ENCODE results near the gene MLLT10.

MLLT10 gene

DNA sequence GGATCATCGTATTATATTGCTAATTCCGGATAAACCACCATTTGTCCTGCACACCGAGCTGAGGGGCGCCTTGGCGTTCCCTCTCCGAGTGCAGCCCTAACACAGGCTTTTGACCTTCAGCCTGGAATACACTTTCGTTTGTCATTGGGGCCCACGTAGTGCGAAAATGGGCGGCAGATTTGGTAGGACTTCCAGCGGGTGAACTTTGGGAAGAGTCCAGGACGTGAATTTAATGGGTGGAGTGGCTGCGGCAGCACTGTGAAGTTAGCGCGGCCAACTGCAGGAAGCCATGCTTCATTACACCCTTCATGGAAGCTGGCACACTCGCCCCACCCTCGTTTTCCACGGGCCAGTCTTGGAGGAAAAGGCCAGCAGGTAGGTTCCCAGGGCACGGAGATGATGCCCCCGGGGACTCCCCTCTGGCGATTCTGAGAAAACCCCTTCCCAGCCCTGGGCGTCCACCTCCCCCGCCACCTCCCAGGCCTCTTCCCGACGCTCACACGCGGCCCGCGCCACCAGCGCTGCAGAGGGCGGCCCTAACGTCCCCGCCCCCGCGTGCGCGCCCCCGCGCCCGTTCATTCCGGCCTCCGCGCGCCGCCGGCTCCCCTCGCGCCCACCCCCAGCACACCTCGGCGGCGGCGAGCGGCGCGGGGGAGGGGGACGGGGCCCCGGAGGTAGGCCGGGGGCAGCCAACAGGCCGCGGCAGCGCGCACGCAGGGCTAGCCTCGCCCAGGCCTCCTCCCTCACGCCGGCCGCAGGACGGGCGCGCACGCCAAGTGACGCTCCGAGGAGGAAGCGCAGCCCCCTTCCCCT is at the start of gene MLLT10:
Gene MLLT10, plus strand, starts transcription at position 766 of the 813 bp plus-strand sequence. CDS start 413 bp downstream, outside the sequence.
- peak; percentile 84 for DNase-seq

DNA sequence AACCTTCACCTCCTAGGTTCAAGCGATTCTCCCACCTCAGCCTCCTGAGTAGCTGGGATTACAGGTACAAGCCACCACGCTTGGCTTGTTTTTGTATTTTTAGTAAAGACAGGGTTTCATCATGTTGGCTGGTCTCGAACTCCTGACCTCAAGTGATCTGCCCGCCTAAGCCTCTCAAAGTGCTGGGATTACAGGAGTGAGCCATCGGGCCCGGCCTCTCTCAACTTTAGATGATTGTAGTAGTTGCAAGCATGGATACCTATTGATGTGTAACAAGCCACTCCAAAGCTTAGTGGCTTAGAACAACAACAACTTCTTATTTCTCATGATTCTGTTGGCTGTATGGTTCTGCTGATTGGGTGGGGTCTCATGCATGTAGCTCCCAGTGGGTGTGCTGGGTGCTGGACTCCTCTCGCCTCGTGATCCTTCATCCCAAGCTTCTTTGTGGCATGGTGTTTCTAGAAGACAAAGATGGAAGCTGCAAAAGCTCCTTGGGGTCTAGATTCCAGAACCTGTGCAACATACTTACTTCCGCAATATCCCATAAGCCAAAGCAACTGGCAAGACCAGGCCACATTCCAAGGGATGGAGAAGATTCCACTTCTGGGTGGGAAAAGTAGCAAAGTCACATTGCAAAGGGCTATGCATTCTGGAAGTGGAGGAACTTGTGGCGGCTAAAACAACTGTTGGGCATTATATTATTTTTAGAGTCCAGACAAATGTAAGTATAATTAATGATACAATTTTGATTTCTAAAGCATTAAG is 46.4 kb upstream of the MLLT10 start:
- no peak for DNase-seq

DNA sequence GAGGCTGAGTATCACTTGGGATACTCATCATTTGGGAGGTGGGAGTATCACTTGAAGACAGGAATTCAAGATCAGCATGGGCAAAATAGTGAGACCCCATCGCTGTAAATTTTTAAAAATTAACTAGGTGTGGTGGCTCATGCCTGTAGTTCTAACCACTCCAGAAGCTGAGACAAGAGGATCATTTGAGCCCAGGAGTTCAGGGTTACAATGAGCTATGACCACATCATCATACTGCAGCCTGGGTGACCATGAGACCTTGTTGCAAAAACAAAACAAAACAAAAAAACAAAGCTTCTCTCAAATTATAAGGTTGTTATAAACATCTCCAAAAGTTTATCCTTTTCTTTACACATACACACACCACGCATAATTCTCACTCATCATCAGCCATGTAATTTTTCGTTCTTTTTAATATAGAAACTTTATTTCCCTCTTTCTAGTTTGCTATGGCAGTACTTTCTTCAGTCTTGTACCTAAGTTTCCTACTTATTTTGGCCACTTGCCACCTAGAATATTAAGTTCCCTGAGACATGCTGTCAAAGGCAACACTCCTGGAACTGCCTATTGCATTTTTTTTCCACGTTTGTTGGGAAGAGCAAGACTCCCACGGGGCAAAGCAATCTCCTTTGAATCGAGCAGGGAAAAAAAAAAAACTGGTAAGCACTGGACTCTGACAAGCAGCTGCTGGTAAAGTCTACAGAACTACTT is 45.6 kb upstream of the MLLT10 start:
- no peak for DNase-seq

DNA sequence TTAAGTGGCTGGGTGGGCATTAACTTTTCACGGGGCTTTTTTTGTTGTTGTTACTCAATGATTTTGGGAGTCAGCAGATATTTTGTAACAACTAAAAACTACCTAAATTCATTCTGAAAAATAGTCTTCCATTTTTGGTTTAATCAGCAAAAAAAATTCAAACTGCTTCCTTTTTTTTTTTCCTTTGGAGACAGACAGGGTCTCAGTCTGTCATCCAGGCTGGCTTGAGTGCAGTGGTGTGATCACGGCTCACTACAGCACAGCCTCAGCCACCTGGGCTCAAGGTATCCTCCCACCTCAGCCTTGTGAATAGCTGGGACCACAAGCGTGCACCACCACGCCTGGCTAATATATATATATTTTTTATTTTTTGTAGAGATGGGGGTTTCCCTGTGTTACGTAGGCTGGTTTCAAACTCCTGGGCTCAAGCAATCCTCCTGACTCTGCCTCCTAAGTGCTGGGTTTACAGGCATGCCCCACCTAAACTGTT is 45.0 kb upstream of the MLLT10 start:
- no peak for DNase-seq

DNA sequence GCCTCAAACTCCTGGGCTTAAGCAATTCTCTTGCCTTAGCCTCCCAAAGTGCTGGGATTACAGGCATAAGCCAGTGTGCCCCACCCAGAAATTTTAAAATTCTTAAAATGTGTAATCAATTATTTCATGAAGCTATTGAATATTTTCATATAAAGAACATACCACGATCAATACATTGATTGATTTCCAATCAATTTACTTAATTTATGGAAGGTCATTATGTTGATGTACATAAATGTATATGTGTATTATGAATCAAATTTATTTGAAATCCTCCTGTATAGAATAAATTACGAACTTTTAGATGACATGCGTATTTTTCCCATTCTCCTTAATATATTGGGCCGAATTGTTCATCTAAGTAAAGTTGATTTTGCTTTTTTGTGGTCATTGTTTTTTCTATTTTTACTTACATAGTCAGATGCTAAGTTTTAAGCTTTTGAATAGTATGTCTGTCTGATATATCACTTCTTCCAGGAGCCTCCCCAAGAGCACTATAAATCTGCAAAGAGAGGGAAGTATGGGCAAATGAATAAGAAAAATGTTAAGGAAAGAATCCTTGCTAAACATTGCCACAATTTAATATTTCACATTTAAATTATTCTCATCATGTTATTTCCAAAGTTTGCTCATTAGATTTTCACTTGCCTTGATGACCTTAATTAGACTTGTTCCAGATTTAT is 43.9 kb upstream of the MLLT10 start:
- no peak for DNase-seq

DNA sequence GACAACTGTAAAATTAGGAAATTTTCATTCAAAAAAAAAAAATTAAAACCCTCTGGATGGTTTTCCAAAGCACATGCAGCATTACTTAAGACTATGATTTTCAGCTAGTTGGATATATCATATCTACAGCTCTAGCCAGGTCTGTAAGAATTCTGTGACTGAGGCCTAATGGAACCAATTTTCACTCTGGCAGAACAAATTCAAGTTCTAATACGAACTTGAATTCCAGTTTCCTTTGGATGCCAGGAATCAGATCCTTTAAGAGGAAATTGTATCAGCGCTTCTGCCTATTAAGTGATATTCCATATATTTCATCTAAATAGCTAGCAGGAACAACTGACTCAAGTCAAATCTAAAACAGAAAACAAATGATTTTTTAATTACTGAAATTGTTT is 43.3 kb upstream of the MLLT10 start:
- DNase-seq = no peak

DNA sequence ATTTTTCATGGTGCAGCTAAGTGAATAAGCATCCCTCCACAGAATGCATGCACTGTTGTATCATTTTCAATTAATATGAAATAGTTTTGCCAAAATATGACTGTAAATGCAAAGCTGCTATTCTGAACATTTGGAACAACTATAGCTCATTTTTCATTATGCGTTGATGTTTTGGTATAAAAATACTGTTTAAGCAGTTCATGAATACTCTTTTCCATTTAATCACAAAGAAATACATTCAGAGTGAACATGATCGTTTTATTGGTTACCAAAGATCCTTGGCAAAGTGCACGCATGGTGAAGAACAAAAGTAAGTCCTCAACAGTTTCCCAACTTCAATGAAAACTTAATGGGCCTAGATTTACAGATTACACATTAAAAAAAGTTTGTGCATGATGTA is 41.6 kb upstream of the MLLT10 start:
- DNase-seq = no peak

DNA sequence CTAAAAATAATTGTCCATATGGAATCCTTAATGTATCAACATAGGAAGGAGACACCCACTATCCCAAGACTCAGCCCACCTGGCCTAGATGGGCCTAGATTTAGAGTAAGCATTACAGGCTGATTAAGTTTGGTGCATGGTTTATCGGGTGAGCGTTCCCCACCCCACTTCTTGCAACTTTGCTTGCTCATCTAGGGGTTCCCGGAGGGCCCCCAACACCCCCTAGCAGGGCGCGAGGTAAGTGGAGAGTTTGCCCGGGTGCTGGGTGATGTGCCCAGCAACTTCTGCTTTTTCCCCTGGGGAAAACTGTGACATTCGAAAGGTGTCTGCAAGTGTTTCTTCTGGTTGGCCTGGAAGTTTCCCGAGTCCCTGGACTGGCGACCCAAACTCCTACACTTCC is 40.2 kb upstream of the MLLT10 start:
- DNase-seq = no peak

DNA sequence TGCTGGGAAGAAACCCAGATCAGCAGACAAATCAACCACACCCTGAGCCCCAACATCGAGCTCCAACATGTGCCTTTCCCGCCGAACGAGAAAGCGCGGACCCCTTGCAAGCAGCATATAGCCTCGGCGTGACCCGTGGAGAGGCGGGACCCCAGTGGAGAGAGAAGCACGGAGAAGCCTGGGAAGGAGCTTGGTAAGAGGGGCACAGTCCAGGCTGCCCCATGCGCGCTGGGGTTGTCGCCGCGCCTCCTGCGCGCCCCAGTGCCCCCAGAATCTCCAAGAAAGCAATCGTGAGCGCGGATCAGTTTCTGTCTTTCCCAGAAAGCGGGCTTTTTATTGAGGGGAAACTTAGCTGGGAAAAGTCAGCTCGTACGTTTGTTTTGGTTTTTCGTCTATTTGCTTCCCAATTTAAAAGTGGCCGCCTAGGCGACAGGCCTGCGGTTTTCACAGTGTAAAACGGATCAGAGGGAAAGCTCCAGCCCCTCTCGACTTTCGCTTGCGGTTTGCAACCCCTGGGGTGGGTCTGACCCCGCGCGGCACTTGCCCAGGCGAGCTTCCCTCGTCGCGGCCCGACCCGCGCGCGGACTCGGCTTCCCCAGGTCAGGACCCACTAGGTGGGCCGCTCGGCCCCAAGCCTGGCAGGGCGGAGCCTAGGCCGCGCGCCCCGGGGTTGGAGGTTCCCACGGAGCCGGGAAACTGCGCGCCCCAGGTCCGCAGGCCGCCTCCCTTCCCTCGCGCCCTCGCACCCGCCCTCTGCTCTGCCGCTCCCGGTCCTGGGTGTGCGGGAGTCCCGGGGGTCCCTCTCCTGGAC is 39.6 kb upstream of the MLLT10 start:
- DNase-seq = no peak

DNA sequence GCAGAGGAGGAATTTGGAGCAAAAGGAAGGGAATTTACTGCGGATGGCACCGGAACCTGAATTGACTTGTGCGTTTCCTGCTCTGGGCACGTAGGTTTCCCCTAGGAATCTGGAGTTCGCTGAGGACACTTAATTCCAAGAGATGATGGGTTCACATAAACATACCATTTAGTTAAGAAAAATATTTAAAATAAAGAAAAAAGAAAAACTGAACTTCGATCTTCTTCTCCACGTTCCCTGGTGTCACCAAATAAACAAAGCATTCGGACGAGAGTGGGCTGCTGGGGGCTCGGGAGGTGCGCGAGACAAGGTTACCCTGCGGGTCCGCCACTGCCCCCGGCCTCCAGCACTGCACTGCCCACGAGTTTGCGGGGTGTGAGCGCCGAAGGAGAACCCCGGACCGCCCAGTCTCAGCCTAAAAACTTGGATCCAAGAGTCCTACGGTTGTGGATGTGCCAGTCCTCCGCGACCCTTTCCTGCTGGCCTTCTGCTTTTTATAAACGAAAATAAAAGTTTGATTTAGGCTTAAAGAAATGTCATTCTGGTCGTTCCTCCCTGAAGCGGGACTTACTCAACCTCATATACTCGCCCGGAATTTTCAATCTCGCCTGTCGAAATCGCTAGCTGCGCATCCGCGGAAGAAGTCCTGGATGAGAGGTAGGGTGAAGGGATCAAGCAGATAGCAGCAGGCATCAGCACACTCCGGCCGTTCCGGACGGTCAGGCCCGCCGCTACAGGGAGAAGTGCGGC is 38.9 kb upstream of the MLLT10 start:
- no peak for DNase-seq

DNA sequence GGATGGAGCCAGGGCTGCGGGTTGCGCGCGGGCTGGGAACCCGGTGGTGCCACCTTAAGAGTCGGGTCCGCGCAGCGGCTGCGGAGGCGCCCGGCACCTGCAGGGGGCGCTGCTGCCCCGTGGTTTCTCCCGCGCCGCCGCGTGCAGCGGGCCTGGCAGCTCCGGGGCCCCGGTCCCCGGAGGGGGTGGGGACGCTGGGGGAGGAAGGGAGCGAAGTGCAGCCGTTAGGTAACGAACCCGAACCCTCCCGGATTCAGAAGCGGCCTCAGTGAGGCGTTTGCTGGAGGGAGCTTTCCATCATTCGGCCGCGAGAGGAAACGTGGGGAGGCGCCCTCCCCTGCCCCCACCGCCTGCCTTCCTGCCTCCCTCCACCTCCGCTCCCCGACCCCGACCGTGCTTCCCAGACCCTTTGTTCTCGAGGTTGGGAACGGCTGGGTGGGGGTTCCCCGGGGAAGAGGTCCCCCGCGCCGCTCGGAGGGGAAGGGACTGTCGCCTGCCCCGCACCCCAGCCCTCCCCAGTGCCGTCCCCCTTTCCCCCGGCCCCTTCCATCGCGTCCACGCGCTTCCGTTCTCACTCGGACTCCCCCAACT is 38.2 kb upstream of the MLLT10 start:
- DNase-seq = peak; percentile 36

DNA sequence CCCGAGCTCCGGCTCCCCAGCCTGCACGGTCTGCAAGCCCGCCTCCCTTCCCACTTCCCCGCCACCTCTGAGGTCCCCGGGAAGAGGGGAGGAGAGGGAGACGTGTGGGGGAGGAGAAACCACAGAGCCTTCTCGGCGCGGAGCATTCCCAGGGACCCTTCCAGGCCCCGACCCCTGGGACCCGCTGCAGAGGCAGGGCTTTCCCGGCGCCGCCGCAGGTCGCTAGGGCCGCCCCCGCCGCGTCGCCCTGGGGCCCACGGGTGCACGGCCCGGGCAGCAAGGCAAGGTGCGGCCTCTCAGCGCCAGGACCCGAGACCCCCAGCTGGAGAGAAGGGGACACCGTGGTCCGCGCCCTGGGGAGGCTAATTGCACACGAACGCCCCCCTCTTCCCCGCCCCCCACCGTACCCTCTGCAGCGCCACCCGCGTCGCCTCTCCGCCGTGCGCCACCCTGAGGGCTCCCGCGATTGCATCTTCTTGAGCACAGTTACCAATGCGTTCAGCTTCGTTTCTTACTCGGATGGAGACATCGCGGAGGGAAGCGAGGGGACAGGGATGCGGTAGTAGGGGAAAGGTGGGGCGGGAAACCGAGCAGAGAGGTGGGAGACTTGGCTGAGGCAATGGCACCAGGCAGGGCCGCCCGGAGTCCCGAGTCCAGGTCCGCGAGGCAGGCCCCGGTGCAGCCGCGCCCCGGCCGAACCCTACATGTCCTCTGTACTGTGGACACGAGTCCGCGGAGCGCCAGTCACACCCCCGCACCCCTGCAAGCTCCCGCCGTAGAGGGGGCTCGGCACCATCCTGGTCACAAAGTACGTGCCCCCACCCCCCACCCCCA is 37.5 kb upstream of the MLLT10 start:
- no peak for DNase-seq

DNA sequence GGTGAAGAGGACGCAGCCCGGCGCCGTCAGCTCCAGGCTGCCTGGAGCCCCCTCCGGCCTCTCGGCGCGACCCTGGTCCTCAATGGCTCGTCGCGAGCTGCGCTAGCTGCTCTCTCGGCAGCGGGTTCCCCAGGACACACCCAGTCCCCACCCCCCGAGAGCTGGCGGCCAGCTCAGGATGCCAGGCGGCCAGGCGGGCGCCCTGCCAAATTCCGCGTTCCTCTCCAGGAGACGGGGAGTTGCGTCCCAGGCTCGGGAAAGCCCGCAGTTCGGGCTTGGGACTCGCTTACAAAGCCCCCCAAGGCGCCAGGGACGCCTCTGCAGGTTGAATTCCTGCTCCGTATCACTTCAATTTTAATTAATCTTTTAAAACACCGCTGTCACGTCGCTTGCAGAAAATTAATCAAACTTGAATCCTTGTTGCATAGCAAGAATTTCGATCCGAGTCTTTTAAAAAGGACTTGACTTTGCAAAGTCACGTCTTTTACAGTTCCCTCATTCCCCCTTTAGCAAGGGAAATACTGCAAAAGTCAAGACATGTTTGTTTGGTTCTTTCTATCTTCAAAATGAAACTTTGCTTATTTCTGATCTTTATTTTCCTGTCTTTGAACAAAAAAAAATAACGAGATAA is 36.7 kb upstream of the MLLT10 start:
- peak; percentile 52 for DNase-seq

DNA sequence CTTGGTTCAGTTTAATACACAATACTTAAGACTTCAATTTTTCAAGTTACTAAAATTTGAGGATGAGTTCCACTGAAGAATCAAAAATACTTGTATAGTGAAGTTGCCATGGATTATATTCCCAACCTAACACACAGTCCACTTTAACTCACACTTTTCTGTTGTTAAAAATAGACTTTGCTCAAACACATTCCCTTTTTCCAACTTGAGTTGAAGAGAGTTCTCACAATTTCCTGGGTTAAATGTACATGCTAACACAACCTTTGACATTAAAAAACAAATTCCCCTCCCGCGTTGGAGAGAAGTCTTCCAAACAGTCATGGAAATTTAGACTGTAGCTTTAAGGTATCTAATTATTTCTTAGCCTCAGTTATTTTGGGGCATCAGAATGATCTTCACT is 35.7 kb upstream of the MLLT10 start:
- no peak for DNase-seq

DNA sequence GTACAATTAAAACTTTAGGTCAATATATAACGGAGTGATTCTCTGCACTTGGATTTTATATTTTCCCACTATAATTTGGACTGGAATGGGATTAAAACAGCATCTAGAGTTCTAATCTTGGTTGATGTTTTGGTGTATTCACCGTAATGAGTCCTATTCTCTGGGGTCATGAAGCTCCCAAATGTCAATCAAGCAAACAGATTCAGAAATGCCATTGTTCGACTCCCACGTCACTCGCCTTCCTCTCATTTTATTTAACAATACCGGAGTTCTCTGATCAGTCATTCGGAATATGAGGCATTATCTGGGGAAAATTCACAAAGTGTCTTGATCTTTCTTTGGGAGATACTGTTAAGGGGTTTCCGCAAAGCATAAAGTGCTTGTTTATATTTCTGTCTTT is 35.0 kb upstream of the MLLT10 start:
- DNase-seq = no peak

DNA sequence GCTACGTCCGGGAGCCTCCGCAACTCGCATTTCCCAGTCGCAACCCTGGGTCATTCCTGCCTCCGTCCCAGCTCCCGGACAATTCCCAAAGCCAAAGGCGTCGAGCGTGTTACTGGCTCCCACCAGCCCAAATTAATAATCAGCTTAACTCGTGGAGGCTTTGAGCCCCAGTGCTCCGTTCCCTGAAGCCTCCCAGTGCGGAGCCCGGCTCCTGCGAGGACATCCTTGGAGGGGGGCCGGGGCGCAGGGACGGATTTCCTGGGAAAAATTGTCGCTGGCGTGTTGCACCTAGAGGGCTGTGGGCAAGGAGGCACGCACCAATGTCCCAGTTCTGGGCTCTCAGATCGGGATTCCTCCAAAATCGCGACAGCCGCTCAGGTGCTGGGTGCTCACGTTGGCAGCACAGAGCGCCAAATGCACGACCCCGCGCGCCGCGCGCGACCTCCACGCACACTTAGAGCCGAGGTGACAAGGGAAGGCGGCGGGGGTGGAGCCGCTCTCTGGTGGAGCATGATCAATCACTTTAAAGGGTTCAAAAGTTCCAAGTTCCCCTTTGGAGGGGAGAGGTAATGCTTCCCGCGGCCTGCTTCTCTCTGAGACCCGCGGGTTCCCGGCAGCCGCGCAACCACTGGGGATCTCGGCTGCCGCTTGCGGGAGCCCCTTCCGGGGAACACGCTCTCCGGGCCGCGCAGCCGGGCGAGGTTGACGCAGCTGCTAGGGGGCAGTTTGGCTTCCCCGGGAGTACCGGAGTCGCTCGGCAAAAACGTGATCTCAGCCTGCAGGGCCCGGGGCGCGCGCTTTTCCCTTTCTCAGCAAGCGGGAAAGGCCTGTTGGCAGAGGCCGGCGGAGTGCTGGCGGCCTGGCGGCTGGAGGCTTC is 34.1 kb upstream of the MLLT10 start:
- no peak for DNase-seq

DNA sequence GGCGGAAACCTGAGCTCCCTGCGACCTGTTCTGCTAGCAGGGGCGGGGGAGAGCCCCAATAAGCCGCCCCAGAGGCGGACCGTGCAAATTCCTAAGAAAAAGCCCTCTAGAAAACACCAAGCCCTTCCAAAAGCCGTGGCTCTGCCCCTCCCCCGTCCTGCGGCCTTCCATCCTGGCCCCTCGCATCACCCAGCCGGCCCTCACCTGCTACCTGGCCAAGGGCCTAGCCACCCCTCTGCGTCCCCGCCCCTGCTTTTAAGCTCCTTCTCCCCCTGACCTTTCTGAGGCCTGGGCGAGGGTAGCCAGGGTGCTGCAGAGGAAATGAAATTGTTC is 33.5 kb upstream of the MLLT10 start:
- DNase-seq = no peak

DNA sequence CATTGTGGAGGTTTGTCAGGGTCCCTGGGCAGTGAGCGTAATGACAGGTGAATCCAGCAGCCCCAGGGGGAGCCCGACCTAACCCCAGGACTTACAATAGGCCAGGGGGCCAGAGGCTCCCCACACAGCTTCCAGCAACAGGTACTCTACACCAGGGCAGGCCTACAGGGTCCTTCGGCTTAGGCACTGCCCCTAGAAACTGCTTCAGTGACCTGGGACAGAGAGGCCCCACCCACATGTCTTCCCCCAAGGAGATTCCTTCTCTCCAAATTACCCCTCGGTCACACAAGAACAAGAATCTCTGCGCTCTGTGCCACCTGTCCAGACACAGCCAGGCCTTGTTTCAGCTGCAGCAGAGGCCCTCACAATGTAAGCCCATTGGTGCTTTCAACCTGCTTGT is 32.9 kb upstream of the MLLT10 start:
- DNase-seq = no peak

Data from amniotic stem cell (primary cell).